Activated CD8-positive, alpha-beta memory T cell treated with anti-CD3 and anti-CD28 coated beads, Interleukin-2, amount 50 U/mL, for 1 hour (primary cell): ENCODE results near the gene GTF2H4.
"Not testable (repeated sequence)": the region's sequence is repeated elsewhere in the genome, so short reads cannot be mapped to it uniquely, and the experiment has no call there.

Source experiments
- DNase-seq: peaks from one replicate; pipeline ENCODE4 v3.0.0-alpha.2; 2020; ENCODE audit errors: extremely low read depth

GTF2H4 gene

DNA sequence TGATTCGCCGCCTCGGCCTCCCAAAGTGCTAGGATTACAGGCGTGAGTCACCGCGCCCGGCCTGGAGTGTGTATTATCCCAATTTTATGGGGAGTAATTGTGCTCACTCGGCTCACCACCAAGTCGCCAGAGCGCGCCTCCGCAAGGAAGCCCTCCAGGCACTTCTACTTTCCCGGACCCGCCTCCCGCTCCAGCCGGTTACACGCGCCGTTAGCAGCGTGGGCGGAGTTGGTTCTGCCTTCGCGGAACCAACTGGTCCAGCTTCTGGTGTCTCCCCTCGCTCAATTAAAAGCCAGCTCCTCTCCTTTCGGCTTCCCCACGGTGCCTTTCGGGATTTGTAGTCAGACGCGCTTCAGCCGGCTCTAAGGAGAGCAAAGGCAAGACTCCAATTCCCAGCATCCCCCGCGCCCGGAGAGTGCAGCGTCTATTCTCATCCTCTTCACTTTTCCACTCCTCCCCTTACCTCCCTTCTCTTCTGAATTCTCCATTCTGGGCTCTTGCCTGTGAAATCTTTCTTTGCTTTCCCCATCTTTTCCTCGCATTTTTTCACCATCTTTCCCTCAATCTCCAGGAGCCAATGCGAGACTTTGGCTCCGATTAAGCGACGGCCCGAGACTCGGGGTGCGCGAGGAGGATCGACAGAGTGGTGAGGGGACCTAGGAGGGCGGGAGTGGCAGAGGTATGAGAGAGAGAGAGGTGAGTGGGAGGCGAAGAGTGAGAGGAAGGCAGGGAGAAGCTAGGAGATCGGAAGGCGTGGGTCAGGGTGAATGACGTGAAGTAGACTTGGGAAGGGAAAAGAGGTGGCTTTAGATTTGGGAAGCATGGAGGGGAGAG, at the start of gene GTF2H4:
Gene GTF2H4 (plus strand): TSS at position 450 of the 834 bp plus-strand sequence.
- DNase-seq, result peak; percentile 91

DNA sequence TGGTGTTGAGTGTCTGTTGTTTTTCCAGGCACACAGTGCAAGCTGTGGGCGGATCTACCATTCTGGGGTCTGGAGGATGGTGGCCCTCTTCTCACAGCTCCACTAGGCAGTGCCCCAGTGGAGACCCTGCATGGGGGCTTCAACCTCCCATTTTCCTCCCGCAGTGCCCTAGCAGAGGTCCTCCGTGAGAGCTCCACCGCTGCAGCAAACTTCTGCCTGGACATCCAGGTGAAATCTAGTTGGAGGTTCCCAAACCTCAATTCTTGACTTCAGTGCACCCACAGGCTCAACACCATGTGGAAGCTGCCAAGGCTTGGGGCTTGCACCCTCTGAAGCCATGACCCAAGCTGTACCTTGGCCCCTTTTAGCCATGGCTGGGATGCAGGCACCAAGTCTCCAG, 48.3 kb upstream of the GTF2H4 start:
- not testable (repeated sequence) for DNase-seq

DNA sequence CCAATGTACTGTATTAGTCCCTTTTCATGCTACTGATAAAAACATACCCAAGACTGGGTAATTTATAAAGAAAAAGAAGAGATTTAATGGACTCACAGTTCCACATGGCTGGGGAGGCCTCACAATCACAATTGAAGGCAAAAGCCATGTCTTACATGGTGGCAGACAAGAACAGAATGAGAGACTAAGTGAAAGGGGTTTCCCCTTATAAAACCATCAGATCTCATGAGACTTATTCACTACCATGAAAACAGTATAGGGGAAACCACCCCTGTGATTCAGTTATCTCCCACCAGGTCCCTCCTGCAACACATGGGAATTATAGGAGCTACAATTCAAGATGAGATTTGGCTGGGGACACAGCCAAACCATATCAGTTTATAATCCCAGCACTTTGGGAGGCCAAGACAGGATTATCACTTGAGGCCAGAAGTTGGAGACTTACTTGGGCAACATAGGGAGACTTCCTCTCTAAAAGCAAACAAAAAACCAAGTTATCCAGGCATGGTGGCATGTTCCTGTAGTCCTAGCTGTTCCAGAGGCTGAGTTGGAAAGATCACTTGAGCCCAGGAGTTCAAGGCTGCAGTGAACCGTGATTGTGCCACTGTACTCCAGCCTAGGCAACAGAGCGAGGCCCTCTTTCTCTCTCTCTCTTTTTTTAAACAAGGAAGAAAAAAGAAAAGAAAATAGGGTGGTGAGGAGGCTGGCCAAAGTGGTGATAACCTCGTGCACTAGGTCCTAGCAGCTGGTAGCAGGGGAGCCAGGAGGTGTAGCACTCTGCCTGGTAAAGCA, 46.6 kb upstream of the GTF2H4 start:
- DNase-seq, result no peak

DNA sequence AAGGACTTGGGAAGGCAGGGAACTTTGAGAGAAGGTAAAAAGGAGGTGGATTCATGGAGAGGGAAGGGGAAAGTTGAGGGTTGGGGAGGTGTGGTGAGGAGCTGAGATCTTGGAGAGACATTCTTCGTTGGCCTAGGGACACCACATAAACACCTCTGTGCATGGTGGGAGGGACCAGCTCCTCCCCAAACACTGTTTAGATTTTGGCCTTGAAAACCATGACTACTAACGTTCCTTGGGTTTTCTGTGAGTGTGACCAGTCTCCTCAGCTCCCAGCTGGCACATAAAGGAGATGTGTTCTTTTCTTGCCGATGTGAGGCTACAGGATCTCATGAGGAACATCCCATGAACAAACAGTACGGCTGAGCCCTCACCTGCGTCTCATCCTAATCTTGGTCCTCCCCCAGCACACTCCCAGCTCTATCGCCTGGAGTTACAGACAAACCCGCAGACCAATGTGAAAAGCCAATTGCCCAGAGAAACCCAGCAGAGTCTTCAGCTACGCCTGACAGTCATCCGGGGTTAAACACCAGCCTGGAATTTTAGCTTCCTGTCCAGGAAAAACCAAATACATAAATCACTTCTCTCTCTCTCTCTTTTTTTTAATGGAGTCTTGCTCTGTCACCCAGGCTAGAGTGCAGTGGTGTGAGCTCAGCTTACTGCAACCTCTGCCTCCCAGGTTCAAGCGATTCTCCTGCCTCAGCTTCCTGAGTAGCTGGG, 45.7 kb upstream of the GTF2H4 start:
- no peak for DNase-seq

DNA sequence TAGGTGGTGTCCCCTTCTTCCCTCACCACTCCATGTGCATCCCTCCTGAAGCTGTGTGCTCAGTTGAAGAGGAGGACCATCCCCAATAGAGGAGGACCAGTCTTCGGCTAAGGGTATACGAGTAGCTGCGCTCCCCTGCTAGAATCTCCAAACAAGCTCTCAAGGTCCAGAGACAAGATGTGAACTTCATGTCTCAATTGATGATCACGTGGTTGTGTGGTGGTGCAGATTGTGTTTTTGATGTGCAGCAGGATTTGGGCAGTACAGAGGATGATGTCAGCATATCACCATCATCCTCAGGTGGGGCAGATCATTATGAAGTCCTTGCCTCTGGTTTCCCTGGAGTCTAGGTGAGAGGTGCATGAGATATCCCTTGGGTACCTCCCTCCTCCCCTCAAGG, 43.7 kb upstream of the GTF2H4 start:
- DNase-seq, result no peak

DNA sequence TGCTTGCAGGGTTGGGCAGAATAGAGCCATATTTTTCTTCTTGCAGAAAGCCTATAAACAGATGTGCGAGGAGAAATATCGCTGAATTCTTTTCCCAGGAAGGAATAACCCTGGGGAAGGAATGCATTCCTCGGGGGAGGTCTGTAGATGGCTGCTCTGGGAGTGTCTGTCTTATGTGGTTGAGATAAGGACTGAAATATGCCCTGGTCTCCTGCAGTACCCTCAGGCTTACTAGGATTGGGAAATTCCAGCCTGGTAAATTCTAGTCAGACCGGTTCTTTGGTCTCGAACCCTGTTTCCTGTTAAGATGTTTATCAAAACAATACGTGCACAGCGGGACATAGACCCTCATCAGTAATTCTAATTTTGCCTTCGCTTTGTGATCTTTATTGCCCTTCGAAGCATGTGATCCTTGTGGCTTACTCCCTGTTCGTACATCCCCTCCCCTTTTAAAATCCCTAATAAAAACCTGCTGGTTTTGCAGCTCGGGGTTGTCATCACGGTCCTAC, 38.7 kb upstream of the GTF2H4 start:
- DNase-seq, result not testable (repeated sequence)

DNA sequence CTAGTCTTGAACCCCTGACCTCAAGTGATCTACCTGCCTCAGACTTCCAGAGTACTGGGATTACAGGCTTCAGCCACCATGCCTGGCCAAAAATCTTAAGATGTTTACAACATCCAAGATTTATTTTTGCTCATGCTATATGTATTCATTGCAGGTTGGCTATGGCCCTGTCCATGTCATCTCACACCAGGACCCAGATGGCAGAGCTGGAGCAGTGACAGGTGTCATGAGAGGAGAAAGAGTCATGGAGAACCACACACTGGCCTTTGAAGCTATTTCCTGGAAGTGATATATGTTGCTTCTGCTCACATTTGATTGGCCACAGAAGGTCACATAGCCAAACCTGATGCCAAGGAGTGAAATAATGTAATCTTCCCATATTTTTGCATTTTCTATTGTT, 37.5 kb upstream of the GTF2H4 start:
- no peak for DNase-seq

DNA sequence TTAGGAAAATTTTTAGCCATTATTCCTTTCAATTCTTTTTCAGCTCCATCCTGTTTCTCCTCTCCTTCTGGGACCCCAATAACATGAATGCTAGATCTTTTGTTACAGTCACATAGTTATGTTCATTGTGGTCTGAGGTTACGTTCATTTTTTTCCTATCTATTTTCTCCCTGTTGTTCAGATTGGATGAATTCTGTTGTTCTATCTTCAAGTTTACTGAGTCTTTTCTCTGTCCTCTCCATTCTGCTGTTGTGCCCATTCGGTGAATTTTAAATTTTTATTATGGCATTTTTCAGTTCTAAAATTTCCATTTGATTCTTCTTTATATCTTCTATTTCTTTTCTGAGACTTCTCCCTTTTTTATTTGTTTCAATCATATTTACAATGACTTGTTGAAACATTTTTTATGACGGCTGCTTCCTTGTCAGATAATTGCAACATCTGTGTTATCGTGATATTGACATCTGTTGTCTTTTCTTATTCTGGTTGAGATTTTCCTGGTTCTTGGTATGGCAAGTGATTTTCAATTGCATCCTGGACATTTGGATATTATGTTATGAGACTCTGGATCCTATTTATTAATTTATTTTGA, 36.3 kb upstream of the GTF2H4 start:
- no peak for DNase-seq

DNA sequence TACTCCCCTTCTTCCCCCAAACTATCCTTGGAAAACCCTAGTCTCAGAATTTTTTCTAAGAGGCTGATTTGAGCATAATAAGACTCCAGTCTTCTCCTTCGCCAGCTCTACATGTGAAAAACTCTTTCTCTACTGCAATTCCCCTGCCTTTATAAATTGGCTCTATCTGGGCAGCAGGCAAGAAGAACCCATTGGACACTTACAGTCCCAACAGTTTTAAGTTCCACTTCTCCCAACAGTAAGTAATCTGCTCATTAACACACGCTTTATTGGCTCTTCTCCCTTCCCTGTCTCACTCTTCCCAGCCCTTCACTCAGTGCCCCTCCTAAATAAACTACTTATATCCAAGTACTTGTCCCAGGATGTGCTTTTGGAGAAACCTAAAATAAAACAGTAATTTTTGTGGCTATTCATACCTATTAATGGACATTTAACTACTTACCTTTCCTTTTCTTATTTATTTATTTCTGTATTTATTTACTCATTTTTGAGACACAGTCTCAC, 34.8 kb upstream of the GTF2H4 start:
- no peak for DNase-seq

DNA sequence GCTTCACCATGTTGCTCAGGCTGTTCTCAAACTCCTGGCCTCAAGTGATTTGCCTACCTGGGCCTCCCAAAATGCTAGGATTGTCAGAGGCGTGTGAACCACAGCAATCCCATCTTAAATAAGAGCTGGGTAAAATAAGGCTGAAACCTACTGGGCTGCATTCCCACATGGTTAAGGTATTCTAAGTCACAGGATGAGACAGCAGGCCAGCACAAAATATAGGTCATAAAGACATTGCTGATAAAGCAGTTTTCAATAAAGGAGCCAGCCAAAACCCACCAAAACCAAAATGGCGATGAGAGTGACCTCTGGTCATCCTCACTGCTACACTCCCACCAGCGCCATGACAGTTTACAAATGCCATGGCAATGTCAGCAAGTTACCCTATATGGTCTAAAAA, 34.2 kb upstream of the GTF2H4 start:
- DNase-seq, result not testable (repeated sequence)

DNA sequence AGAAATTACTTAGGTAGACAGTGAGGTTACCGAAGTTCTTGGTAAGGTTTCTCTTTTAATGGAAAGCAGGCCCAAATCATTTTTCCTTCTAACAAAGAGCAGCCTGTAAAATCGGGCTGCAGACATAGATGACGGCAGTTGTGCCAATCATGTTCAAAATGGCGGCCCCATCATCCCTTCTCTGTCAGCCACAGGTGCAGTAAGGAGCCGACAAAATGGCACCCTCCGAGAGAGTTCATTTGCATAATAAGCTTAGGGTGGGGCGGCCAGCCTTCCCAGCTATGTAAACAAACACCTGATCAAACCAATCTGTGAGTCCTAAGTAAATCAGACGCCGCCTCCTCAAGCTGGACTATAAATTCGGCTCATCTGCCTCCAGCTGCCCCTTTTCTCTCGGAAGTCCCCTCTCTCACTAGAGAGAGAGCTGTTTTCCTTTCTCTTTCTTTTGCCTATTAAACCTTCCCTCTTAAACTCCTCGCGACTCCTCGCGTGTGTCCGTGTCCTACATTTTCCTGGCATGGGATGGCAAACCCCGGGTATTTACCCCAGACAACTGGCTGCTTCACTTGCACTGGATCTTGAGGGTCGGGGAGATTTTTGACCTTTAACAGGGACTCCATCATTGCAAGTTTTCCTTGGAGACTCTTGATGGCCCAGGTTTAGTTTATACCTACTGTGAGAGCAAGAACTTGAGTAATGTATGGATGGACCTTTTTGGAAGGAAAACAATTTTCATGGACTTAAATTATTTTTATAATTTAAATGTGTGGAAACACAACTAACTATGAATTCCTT, 32.6 kb upstream of the GTF2H4 start:
- no peak for DNase-seq

DNA sequence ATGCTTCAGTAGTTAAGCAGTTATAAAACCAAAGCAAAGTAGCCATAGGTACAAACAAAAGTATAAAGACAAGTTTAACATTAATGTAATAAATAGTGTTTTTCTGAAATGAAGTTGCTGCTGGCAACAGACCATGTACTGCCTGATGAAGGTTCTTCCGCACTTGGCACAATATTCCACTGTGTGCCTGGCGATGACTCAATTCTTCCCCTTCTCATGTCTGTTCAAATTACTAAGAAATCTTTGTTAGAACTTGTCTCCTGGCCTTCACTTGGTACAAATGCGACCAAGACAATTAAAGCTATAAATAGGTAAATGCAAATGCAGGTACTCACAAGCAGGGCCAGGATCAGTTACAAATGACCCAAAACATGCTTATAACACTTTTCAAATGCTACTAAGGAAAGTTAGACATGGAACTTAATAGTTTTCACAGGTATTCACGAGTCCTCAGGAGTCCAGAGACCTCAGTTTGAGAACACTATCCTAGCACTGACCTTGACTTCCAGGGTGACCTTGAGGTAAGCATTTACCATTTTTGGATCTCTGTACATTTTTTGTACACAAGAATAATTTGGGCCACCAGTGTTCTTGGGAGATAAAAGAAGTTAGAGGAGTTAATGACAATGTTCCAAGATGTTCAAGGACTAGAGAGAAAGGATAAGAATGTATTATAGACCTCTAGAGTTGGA, 31.8 kb upstream of the GTF2H4 start:
- DNase-seq, result no peak

DNA sequence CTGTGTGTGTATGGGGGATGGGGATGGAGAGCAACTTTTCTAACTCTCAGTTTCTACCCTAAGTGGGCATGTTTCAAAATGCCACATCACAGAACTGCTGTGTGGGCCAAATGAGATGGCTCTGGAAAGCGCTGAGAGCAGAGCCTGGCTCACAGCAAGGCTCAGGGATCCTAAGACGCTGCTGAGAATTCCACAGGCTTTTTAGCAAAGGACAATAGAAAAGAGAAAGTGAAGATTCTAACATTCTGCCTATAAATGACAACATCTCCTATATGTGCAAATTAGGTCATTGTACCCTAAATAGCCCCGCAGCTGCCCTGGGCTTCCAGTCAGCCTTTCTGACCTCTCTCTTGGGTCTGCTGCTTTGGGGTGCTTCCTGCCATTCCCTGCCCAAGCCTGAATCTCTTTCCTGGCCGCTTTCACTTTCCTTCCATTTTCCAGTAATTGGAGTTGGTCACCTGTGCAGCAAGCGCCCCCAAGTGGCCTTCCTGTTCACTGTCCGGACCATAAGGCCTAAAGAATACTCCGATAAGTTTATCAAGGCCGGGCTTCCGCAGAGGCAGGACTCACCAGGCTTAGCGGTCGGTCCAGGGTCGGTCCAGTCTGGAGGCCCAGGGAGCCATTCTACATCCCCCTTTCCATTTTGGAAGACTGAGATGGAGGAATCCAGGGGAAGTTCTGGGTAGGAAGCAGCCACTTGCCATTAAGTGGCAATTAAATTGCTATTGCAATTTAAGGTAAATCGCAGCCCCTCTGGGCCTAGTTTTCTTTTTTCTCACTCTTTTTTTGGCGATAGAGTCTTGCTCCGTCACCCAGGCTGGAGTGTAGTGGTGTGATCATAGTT, 30.4 kb upstream of the GTF2H4 start:
- peak; percentile 46 for DNase-seq

DNA sequence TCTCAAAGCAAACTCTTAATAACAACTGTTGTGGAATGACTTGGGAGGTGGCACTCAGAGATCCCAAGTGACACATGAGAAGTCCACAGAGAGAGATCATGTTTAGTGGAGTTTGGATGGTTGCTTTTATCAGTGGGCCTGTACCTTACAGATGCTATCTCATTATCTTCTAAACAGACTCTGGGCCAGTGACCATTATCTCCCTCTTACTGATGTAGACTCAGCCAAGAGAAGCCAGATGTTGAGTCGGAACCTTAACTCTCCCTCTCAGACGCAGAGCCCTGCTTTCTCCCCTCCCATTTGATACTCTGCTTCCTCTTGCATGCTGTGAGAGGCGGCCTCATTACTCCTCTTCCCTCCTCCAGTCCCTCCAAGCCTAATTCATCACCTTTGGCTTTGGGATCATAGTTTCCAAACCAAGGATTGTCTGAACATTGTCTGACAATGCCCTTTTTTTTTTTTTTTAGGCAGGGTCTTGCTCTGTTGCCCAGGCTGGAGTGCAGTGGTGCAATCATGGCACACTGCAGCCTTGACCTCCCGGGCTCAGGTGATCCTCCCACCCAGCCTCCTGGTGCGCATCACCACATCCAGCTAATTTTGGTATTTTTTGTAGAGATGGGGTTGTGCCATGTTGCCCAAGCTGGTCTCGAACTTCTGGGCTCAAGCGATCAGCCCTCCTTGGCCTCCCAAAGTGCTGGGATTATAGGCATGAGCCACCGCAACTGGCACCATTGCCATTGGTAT, 28.2 kb upstream of the GTF2H4 start:
- no peak for DNase-seq

DNA sequence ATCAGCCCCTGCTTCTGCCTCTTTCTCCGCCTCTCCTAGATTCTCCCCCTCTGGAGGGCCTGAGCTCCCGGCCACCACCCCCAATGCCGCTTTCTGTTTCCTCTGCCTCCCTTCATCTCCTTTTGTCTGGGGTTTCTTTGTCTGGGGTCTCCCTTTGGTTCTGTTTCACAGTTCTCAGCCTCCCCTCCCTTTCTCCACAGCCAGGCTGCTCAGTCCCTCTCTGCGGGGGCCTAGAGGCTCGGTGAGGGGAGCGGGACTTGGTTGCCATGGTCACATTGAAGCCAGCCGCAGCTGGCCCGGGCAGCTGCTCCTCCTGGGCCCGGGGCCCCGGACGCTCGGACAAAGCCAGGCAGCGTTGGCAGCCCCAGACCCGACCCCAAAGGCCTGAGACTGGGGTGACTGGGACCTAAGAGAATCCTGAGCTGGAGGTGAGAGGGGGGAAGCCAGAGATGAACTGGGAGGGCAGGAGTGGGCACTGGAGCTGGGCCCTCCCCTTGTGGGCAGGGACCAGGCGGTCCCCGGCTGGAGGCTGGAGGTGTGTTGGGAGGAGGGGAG, 27.2 kb upstream of the GTF2H4 start:
- DNase-seq, result no peak

DNA sequence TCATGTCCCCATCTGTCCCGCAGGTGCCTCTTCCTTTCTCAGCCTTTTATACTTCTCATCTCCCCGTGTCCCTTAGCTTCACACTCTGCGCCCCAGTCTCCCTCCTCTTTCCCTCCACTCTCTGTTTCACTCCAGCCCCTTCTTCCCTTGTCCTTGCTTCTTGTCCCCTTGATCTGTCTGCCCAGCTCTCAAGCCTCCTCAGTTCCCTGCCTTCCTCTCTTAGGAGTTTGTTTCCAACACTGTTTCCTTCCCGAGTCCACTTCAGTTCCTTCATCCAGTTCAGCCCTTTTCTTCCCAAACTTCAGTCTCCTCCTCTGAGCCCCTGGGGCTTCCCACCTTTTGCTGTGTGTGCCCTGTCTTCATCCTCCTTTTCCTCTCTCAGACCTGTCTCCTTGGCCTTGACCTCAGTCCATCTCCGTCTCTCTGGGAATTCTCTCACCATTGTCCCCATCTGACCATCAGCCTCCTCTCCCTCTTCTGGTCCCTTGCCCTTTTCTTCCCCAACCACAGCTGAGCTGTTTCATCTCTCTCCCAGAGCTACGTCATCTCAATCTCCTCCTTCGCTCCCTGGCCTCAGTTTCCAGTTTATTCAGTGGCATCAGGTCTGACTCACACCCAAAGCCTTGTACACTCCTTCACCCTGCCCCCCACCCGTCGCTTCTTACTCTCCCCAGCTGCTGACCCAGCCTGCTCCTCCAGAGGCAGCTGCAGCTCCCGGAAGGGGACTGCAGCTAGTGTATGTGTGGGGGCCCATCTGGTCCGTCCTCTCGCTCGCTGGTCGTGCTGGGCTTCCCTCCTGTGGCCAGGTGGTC, 26.4 kb upstream of the GTF2H4 start:
- no peak for DNase-seq

DNA sequence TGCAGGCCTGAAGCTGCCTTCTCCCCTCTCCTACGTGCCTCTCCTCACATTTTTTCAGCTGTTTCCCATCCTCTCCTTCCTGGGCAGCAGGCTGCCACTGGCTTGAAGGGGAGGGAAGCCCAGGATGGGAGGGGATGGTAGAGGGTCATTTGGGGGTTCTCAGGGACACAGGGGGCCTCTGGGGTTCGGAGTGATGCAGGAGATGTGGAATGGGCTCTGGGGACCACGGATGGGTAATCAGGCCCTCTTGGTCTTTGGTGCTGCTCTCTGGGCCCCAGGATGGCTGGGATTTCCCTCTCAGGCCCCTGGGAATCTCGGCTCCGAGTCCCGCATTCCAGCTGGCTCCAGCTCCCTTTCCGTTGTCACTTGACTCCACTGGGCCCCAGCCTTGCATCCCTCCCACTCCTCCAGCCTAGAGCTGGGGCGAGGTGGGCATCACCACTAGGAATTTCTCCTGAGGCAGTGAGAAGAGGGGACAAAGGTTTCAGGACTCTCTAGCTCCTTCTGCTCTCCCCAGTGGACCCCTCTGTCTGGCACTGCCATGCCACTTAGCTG, 25.7 kb upstream of the GTF2H4 start:
- no peak for DNase-seq
